OCI-LY3 (cell line): Measurements from ENCODE around the gene LAMA1.

ENCODE experiments used
- EZH2phosphoT487 ChIP-seq: fragments of 200-600 bp; shearing (Covaris generic); IDR thresholded peaks from 2 replicates; pipeline ENCODE4 v1.6.1; 2018; ENCODE audit warnings: antibody characterized with exemption, mixed run types, low read depth
- TF ChIP-seq, protein P1 (sequence below): fragments of 200-600, 300-600 bp; sonication (generic); IDR thresholded peaks from 2 replicates; pipeline ENCODE4 v1.5.1; 2014; ENCODE audit warnings: antibody characterized with exemption, low read length, low read depth

DNA sequence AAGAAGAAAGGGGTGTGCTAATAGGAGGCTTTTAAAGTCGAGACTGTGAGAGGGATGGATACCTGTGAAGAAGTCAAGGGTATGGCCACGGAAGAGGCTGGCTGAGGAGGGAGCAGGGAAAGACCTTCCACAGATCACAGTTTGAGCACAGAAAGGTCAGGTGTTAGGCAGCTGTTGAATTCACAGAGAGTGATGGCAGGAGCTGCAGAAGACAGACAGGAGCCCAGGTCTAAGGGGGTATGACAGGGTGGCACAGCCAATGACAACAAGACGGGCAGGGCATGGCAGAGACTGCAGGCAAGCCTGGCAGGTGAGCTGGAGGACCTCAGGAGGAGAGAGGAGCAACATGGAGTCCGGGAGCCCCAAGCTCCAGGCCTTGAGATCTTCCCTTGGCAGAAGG, 163.1 kb downstream of the LAMA1 start:
- TF ChIP-seq, protein P1, sequence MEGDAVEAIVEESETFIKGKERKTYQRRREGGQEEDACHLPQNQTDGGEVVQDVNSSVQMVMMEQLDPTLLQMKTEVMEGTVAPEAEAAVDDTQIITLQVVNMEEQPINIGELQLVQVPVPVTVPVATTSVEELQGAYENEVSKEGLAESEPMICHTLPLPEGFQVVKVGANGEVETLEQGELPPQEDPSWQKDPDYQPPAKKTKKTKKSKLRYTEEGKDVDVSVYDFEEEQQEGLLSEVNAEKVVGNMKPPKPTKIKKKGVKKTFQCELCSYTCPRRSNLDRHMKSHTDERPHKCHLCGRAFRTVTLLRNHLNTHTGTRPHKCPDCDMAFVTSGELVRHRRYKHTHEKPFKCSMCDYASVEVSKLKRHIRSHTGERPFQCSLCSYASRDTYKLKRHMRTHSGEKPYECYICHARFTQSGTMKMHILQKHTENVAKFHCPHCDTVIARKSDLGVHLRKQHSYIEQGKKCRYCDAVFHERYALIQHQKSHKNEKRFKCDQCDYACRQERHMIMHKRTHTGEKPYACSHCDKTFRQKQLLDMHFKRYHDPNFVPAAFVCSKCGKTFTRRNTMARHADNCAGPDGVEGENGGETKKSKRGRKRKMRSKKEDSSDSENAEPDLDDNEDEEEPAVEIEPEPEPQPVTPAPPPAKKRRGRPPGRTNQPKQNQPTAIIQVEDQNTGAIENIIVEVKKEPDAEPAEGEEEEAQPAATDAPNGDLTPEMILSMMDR = no peak
- no peak for TF ChIP-seq EZH2phosphoT487
